ENCODE results near the gene HRH3. TPM values are rescaled to one million over a fixed set of nuclear protein-coding genes. Genes with fewer than 3 reads are reported as not detected.

The HRH3 gene
- total RNA-seq (not detected), polyA plus RNA-seq (not detected)

GRCh38 chr20:62219992-62220665, at the start of gene HRH3:
TSS of gene HRH3 (minus strand) at chr20:62220278. CDS start at chr20:62219970, 308 bp downstream.
- ATAC-seq (ENCODE audit: low read depth in 2 of 2) (peak; percentile 32 to 47), DNase-seq (peak in 2 of 3 donors; percentile 13 to 32)
- Mint-ChIP-seq H3K4me3 (peak within 1 kb of the TSS in 2 of 4 donors; percentile 39 to 60), H3K27ac (no peak within 1 kb of the TSS), H3K9me3 (peaks cover 0 to 2% (median 0%) of the 10 kb centered on the region in 7 donors), H3K27me3 (peaks cover 26% of the 10 kb centered on the region), H3K4me1 (peaks cover 0 to 4% (median under 1%) of the 10 kb centered on the region in 4 donors), H3K36me3 (no peaks in the 10 kb centered on the region)
- H3K36me3 ChIP-seq (ENCODE audit: control insufficient read depth, insufficient read depth, low read length): no peaks in the 10 kb centered on the region
- H3K4me3 ChIP-seq (ENCODE audit: low read depth, low read length): no peak within 1 kb of the TSS
- H3K4me1 ChIP-seq (ENCODE audit: control insufficient read depth, insufficient read depth, low read length, poor library complexity, severe bottlenecking): peaks cover 11% of the 10 kb centered on the region
- no peaks in the 10 kb centered on the region for H3K27me3 ChIP-seq (ENCODE audit: control insufficient read depth, insufficient read depth, low read length)
- H3K9me3 ChIP-seq (ENCODE audit: control insufficient read depth in 2 of 2, low read length in 2 of 2): no peaks in the 10 kb centered on the region
- H3K27ac ChIP-seq (ENCODE audit: insufficient read depth, low read length, poor library complexity, severe bottlenecking): no peak within 1 kb of the TSS

- Histone ChIP-seq H3K4me3 (ENCODE audit: low read depth, low read length) (no peak overlapping the region), H3K27ac (ENCODE audit: insufficient read depth, low read length, poor library complexity, severe bottlenecking) (no peak overlapping the region), H3K4me1 (ENCODE audit: control insufficient read depth, insufficient read depth, low read length, poor library complexity, severe bottlenecking) (no peaks in the 10 kb centered on the region), H3K27me3 (ENCODE audit: control insufficient read depth, insufficient read depth, low read length) (no peaks in the 10 kb centered on the region), H3K9me3 (ENCODE audit: control insufficient read depth in 2 of 2, low read length in 2 of 2) (no peaks in the 10 kb centered on the region), H3K36me3 (ENCODE audit: control insufficient read depth, insufficient read depth, low read length) (peaks cover 66% of the 10 kb centered on the region)
- H3K36me3 Mint-ChIP-seq: peaks cover 30% of the 10 kb centered on the region
- no peaks in the 10 kb centered on the region for H3K27me3 Mint-ChIP-seq
- H3K4me3 Mint-ChIP-seq: no peak overlapping the region
- no peak overlapping the region for H3K27ac Mint-ChIP-seq
- no peaks in the 10 kb centered on the region for H3K9me3 Mint-ChIP-seq
- DNase-seq (no peak), ATAC-seq (ENCODE audit: low read depth in 2 of 2) (no peak)
- peaks cover 0 to 3% (median 1%) of the 10 kb centered on the region in 4 donors for H3K4me1 Mint-ChIP-seq
These were observed 49.8 kb upstream of the HRH3 start for GRCh38 chr20:62269871-62270270.

GRCh38 chr20:62269378-62269777, 49.3 kb upstream of the HRH3 start:
- ATAC-seq (ENCODE audit: low read depth in 2 of 2): no peak
- H3K4me3 Mint-ChIP-seq: no peak overlapping the region
- H3K4me1 Mint-ChIP-seq: peaks cover 0 to 3% (median 1%) of the 10 kb centered on the region in 4 donors
- no peak overlapping the region for H3K27ac ChIP-seq (ENCODE audit: insufficient read depth, low read length, poor library complexity, severe bottlenecking)
- H3K36me3 ChIP-seq (ENCODE audit: control insufficient read depth, insufficient read depth, low read length): peaks cover 66% of the 10 kb centered on the region
- H3K27me3 Mint-ChIP-seq: no peaks in the 10 kb centered on the region
- H3K9me3 ChIP-seq (ENCODE audit: control insufficient read depth in 2 of 2, low read length in 2 of 2): no peaks in the 10 kb centered on the region
- H3K9me3 Mint-ChIP-seq: no peaks in the 10 kb centered on the region
- peaks cover 30% of the 10 kb centered on the region for H3K36me3 Mint-ChIP-seq
- H3K27me3 ChIP-seq (ENCODE audit: control insufficient read depth, insufficient read depth, low read length): no peaks in the 10 kb centered on the region
- H3K27ac Mint-ChIP-seq: no peak overlapping the region
- no peak for DNase-seq
- H3K4me3 ChIP-seq (ENCODE audit: low read depth, low read length): no peak overlapping the region
- H3K4me1 ChIP-seq (ENCODE audit: control insufficient read depth, insufficient read depth, low read length, poor library complexity, severe bottlenecking): no peaks in the 10 kb centered on the region

- Mint-ChIP-seq H3K4me3 (no peak overlapping the region), H3K36me3 (peaks cover 23% of the 10 kb centered on the region), H3K4me1 (peaks cover 0 to 3% (median 1%) of the 10 kb centered on the region in 4 donors), H3K9me3 (no peaks in the 10 kb centered on the region), H3K27me3 (no peaks in the 10 kb centered on the region), H3K27ac (no peak overlapping the region)
- ATAC-seq (ENCODE audit: low read depth in 2 of 2): no peak
- Histone ChIP-seq H3K36me3 (ENCODE audit: control insufficient read depth, insufficient read depth, low read length) (peaks cover 64% of the 10 kb centered on the region), H3K4me1 (ENCODE audit: control insufficient read depth, insufficient read depth, low read length, poor library complexity, severe bottlenecking) (no peaks in the 10 kb centered on the region), H3K4me3 (ENCODE audit: low read depth, low read length) (no peak overlapping the region), H3K9me3 (ENCODE audit: control insufficient read depth in 2 of 2, low read length in 2 of 2) (no peaks in the 10 kb centered on the region), H3K27ac (ENCODE audit: insufficient read depth, low read length, poor library complexity, severe bottlenecking) (no peak overlapping the region), H3K27me3 (ENCODE audit: control insufficient read depth, insufficient read depth, low read length) (no peaks in the 10 kb centered on the region)
- DNase-seq: no peak
These were observed 48.3 kb upstream of the HRH3 start for GRCh38 chr20:62268228-62268900.

DNA sequence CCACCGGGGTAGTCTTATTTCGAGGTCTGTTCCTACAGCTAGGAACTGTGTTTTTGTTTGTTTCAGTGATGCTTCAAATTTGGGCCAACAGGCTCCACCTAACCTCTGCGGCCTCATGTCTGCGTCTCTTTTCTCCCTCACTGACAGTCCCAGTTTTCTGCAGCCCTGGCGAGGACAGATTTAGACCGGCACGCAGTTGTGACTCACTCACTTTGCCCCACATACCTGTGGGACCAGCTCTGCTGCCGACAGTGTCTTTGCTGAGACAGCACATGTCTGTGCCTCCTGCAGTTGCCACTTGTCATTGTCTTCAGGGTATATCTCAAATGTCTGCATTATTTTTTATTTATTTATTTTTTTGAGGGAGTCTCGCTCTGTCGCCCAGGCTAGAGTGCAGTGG, 47.5 kb upstream of the HRH3 start:
- Mint-ChIP-seq H3K27ac (no peak overlapping the region), H3K4me3 (no peak overlapping the region), H3K27me3 (no peaks in the 10 kb centered on the region), H3K36me3 (peaks cover 17% of the 10 kb centered on the region), H3K4me1 (peaks cover 0 to 3% (median 1%) of the 10 kb centered on the region in 4 donors), H3K9me3 (no peaks in the 10 kb centered on the region)
- Histone ChIP-seq H3K4me1 (ENCODE audit: control insufficient read depth, insufficient read depth, low read length, poor library complexity, severe bottlenecking) (no peaks in the 10 kb centered on the region), H3K4me3 (ENCODE audit: low read depth, low read length) (no peak overlapping the region), H3K27me3 (ENCODE audit: control insufficient read depth, insufficient read depth, low read length) (no peaks in the 10 kb centered on the region), H3K27ac (ENCODE audit: insufficient read depth, low read length, poor library complexity, severe bottlenecking) (no peak overlapping the region), H3K9me3 (ENCODE audit: control insufficient read depth in 2 of 2, low read length in 2 of 2) (no peaks in the 10 kb centered on the region), H3K36me3 (ENCODE audit: control insufficient read depth, insufficient read depth, low read length) (peaks cover 61% of the 10 kb centered on the region)
- DNase-seq: no peak
- ATAC-seq (ENCODE audit: low read depth in 2 of 2): no peak

- Mint-ChIP-seq H3K4me3 (no peak overlapping the region), H3K27ac (no peak overlapping the region), H3K9me3 (no peaks in the 10 kb centered on the region), H3K27me3 (no peaks in the 10 kb centered on the region), H3K4me1 (peaks cover 0 to 3% (median 1%) of the 10 kb centered on the region in 4 donors), H3K36me3 (peaks cover 17% of the 10 kb centered on the region)
- Histone ChIP-seq H3K27me3 (ENCODE audit: control insufficient read depth, insufficient read depth, low read length) (no peaks in the 10 kb centered on the region), H3K4me1 (ENCODE audit: control insufficient read depth, insufficient read depth, low read length, poor library complexity, severe bottlenecking) (no peaks in the 10 kb centered on the region), H3K9me3 (ENCODE audit: control insufficient read depth in 2 of 2, low read length in 2 of 2) (no peaks in the 10 kb centered on the region), H3K4me3 (ENCODE audit: low read depth, low read length) (no peak overlapping the region), H3K36me3 (ENCODE audit: control insufficient read depth, insufficient read depth, low read length) (peaks cover 61% of the 10 kb centered on the region), H3K27ac (ENCODE audit: insufficient read depth, low read length, poor library complexity, severe bottlenecking) (no peak overlapping the region)
- ATAC-seq (ENCODE audit: low read depth in 2 of 2) (no peak), DNase-seq (no peak)
These were observed 46.8 kb upstream of the HRH3 start for GRCh38 chr20:62266851-62267250.

GRCh38 chr20:62266340-62266739, 46.3 kb upstream of the HRH3 start:
- H3K36me3 ChIP-seq (ENCODE audit: control insufficient read depth, insufficient read depth, low read length): peaks cover 63% of the 10 kb centered on the region
- ATAC-seq (ENCODE audit: low read depth in 2 of 2): no peak
- no peak overlapping the region for H3K4me3 ChIP-seq (ENCODE audit: low read depth, low read length)
- Mint-ChIP-seq H3K4me1 (peaks cover 0 to 3% (median 1%) of the 10 kb centered on the region in 4 donors), H3K27me3 (no peaks in the 10 kb centered on the region), H3K27ac (no peak overlapping the region), H3K4me3 (no peak overlapping the region), H3K36me3 (peaks cover 22% of the 10 kb centered on the region), H3K9me3 (no peaks in the 10 kb centered on the region)
- peak in 1 of 3 donors; percentile 16 for DNase-seq
- H3K9me3 ChIP-seq (ENCODE audit: control insufficient read depth in 2 of 2, low read length in 2 of 2): no peaks in the 10 kb centered on the region
- no peak overlapping the region for H3K27ac ChIP-seq (ENCODE audit: insufficient read depth, low read length, poor library complexity, severe bottlenecking)
- no peaks in the 10 kb centered on the region for H3K27me3 ChIP-seq (ENCODE audit: control insufficient read depth, insufficient read depth, low read length)
- H3K4me1 ChIP-seq (ENCODE audit: control insufficient read depth, insufficient read depth, low read length, poor library complexity, severe bottlenecking): no peaks in the 10 kb centered on the region

Data from CD4-positive, CD25-positive, alpha-beta regulatory T cell (primary cell).